NCI-H1694 (cell line): ENCODE measurements around the gene AAR2.

ENCODE experiments used
- DNase-seq: peaks from one replicate; lab custom pipeline; 2025; lab: John Stamatoyannopoulos, UW

AAR2 gene

DNA sequence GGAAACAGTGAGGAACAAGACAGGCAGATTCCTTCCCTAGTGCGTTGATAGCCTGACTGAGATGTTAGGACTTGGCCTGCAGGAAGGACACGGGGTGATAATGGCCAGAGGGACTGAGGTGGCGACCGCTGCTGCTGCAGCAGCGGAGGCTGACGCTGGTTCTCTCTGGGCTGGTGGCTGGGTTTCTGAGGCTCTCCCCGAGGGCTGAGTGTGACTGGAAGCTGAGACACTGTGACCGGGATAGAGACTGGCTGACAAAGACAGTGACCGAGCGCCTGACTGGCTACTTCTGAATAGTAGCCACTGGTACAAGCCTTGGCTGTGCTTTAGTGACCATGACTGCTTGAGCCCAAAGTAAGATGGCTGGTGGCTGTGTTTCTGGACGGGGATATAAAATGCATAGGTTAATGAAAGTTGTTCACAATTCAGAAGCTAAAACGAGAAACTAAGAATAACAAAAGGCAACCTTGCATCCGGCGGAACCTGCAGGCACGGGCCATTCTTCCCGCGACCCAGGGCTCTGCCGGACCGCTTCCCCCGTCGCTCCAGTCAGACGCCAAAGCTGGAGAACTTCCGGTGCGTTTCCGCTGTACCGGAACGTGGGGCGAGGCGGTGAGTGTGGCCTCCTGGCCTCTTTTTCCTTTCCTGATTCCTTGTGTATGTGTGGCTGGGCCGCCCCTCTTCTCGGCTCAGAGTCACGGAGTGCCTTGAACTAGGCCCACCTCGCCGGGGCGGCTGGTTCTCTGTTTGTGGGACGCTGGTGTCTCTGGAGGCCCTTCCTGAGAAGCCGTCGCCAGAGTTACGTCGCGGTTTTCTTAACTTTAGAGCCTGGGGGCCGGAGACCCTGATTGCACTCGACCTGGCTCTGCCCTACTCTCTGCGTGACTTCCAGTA, at the start of gene AAR2:
AAR2 (plus strand) TSS at position 587 of the 894 bp plus-strand sequence. CDS start 3,391 bp downstream, outside the sequence.
- DNase-seq, result peak; percentile 43

- DNase-seq, result no peak
Observed at GRCh38 chr20:36193977-36194712, 42.1 kb upstream of the AAR2 start.

- no peak for DNase-seq
Observed at GRCh38 chr20:36196676-36197075, 39.6 kb upstream of the AAR2 start.

GRCh38 chr20:36197271-36197670, 39.0 kb upstream of the AAR2 start:
- no peak for DNase-seq

DNA sequence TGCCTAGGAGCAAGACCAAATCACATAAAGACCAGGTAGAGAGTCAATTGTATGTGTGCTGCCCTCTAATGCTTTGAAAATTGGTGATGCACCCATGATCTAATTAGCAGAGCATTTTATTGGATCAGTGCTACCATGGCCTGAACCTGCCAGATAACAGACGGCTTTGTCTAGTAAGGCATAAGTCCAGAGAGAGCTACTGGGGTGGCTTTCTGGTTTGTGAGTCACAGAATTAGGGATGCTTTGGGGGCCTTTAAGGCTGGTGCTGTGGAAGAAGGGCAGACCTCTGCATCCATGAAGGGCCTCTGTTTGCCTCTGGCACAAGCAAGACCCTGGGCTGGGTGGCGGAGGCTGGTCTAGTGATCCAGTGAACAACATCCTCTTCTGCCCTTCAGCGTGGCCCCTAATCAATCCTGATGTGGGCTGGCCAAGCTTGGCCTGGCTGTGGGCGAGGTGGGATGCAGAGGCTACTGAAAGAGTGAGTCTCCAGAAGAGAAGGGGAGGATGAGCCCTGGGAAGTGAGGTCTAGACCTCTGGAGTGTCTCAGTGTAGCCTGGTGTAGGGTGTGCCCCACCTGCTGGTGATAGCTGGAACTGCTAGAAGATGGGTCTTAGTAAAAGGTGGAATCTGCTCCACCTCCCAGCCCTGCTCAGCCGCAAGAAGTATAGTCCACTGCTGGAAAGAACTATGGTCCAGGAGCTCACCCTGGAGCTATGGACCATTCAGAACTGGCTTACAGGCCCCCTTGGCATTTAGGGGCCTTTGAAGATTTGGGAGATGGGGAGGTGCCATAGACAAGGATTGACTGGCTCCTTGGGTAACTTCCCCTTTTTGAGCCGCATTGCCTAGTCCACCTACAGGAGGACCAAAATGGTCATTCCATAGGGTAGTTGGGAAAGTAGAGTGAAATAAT, 36.7 kb upstream of the AAR2 start:
- peak; percentile 79 for DNase-seq

DNA sequence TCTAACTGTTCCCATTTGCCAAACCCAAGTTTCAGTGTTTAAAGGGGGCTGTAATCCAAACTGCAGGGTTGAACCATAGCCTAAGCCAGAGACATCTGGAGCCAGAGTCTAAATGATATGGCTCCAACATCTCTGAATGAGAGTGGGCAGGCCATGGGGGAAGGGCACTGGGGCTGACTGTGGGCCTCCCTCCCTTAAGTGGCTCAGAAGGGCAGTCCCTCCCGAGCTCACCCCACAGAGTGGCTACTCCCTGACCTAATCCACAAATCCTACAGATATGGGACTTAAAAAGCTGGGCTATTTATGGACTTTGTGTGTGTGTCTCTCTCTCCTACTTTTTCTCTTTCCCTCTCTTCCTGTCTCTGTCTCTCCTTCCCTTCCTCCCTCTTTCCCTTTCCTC, 35.8 kb upstream of the AAR2 start:
- no peak for DNase-seq

GRCh38 chr20:36201198-36201597, 35.1 kb upstream of the AAR2 start:
- DNase-seq, result no peak

DNA sequence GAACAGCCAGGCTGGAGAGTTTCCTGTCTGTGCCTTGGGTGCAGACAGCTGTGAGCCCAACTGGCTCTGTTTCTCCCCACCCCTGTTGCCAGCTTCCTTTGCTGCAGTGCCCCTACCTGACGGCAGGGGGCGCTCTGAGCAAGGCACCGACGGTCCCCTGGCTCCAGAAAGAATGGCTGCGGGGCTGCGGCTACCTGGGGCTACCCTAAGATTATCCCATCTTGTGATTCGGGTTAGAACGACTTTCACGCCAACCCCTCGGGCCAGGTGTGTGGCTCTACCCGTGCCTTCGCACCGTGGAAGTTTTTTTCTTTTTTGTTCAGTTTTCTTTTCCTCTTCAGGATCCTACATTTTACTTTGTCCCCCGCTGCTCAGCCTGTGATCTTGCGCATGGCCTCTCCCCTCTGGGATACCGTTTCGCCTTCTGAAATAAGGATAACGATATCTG, 33.4 kb upstream of the AAR2 start:
- peak; percentile 42 for DNase-seq

- no peak for DNase-seq
Observed at GRCh38 chr20:36203861-36204260, 32.4 kb upstream of the AAR2 start.

DNA sequence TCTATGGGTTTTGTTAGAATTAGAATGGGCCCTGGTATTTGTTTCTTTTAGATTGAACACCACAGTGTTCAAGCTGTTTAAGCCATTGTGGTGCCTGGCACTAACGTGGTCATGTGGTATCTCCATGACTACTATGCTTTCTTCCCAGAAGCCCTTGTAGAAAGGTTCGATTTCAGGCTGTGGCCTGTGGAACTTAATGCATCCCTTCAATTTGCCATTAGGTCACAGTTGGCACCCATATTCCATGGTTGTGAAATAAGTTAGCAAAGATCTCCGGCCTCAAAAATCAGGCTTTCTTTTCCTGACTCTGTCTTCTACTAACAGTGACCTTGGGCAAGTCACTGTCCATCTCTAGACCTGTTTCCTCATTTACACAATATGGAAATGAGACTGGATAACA, 31.3 kb upstream of the AAR2 start:
- DNase-seq, result no peak

- no peak for DNase-seq
Observed at GRCh38 chr20:36206068-36206467, 30.2 kb upstream of the AAR2 start.

GRCh38 chr20:36206641-36207040, 29.6 kb upstream of the AAR2 start:
- DNase-seq, result no peak

- no peak for DNase-seq
Observed at GRCh38 chr20:36207602-36208001, 28.7 kb upstream of the AAR2 start.

DNA sequence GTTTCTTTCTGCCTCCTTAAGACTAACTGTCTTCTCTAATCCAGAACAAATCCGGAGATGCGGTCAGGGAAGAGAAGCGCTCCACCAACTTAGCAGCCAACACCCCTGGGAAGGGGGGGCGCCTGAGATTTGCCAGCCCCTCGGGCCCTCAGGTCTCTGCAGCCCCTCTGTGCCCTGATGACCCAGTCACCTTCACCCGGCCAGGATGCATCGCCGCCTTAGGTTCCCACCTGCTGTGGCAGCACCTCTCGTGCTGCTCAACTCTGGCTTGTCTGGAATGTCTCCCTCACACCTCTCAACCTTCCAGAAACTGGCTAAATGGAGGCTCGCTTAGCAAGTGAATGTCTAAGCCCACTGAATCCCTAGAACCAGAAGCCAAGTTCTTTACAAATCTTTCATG, 28.0 kb upstream of the AAR2 start:
- no peak for DNase-seq

DNA sequence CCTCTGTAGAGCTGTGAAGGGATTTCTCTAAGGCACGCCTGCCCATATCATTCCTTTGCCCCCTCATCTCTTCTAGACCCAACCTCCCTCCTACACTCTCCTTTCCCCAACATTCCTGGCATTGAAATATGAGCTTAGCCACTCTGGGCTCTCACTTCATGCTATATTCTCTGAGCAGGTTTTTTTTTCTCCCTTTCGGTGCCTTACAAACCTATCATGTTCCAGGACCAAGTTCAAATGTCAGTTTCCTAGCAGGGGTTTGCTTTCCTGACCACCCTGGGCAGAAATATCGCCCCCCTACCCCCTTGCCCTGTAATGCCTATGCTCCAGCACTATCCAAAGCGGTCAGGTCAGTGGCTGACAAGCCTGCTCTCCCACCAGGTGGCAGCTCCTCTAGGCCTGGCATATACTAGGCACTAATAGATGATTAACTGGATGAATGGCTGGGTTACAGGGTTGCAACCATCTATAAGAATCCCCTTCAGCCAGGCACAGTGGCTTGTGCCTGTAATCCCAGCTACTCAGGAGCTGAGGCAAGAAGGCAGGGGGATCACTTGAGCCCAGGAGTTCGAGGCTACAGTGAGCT, 25.7 kb upstream of the AAR2 start:
- DNase-seq, result no peak

- no peak for DNase-seq
Observed at GRCh38 chr20:36213362-36213761, 22.9 kb upstream of the AAR2 start.

GRCh38 chr20:36214684-36215256, 21.5 kb upstream of the AAR2 start:
- no peak for DNase-seq

GRCh38 chr20:36215778-36216177, 20.5 kb upstream of the AAR2 start:
- no peak for DNase-seq

DNA sequence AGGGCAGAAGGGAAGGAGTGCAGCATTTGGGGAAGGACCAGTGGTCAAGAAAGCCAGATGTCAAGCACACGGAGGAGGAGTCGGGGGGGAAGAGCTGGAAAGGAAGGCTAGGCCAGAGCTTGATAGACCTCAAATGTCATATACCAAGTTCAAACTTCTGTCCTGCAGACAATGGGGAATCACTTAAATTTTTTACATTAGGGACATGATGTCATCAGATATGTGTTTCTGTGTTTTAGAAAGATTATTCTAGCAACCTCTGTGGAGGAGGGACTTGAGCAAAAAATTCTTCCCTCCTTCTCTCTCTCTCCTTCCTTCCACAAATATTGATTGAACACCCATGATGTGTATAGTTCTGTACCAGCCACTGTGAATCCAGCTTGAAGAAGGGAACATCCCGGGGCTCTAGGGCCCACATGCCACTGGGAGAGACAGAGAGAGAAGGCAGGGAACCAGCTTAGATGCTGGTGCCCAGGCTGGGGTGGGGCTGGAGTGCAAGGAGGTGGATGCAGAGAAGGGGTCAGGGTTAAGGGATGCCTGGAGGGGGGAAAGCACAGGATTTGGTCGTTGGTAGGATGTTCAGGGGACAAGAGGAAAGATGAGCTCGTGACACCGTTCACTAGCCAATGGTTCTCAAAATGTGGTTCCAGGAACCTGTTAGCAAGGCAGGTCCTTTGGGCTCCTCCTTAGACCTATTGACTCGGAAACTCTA, 19.8 kb upstream of the AAR2 start:
- no peak for DNase-seq

GRCh38 chr20:36217226-36217625, 19.1 kb upstream of the AAR2 start:
- DNase-seq, result no peak
